WTC11 (cell line): ENCODE data around the gene EDN3.

Experiments
- CTCF ChIP-seq: fragments of 200-600 bp; IDR thresholded peaks from 2 replicates; pipeline ENCODE4 v1.8.0; 2022; ENCODE audit warnings: antibody characterized with exemption
- IRF1 ChIP-seq: sonication (generic); formaldehyde crosslinking; IDR thresholded peaks from 2 replicates; pipeline ENCODE4 v1.8.0; 2023; ENCODE audit warnings: missing genetic modification reagents

- TF ChIP-seq CTCF (no peak), IRF1 (no peak)
Measured at GRCh38 chr20:59268870-59269269, 31.5 kb upstream of the EDN3 start.
